GM04504 (cell line): Measurements from ENCODE around the gene NRG3.
"Not testable (repeated sequence)": the region's sequence is repeated elsewhere in the genome, so short reads cannot be mapped to it uniquely, and the experiment has no call there.

ENCODE experiments used
- DNase-seq: peaks from one replicate; pipeline ENCODE4 v3.0.0-alpha.2; 2012; ENCODE audit warnings: low read depth

NRG3 gene

GRCh38 chr10:81961451-81962184, 86.6 kb downstream of the NRG3 start:
- DNase-seq: no peak

- no peak for DNase-seq
Measured at GRCh38 chr10:81963606-81964005, 88.6 kb downstream of the NRG3 start.

GRCh38 chr10:81967716-81968115, 92.7 kb downstream of the NRG3 start:
- no peak for DNase-seq

GRCh38 chr10:81969136-81969535, 94.1 kb downstream of the NRG3 start:
- DNase-seq: no peak

DNA sequence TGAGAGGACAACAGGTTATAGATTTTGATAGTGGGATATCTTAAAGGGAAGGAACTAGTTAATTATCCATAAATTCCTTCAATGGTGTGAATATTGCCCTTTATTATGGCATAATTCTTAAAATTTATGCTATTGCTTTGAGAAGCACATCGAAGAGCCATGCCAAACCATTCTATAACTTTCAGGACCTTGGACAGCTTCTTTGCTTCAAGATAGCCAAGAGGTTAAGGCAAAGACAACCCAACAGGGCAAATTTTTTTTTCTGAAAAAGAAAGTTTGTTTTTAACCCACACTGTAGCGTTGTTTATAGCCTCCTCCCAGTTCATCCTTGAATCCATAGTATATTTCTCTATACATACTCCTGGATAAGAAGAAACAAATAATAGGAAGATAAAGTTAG, 103.2 kb downstream of the NRG3 start:
- DNase-seq: no peak

DNA sequence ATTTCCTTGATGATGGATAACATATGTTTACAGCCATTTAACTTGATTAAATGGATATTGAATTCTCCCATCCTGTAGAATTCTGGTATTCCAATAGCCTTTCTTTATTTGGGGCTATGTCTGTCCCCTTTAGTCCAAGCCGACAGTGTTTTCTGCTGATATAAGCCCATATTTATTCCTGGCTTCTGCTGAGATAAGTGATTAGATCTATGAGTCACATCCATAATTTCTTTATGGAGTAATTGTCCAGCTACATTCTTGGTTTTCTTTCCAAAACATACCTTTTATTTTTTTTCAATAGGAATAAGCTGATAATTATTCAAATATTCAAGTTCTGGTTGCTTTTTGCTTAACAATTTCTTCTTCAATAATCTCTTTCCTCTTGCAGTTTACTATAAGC, 106.7 kb downstream of the NRG3 start:
- DNase-seq: no peak

DNA sequence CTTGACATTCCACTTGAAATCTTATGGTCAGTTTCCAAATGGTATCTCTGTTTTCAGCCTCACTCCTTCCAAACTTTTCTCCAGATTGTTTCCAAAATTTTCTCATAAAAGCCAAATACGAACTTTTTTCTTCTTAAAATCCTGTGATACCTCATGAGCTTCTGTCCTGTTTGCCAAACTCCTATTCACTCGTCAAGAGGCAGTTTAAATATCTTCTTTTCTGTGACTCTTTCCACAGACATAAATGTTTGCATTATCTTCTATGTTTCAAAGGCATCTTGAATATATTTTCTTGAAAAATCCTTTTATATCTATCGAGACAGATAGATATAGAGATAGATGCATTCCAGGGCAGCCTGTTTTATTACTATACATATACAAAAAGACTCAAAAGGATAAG, 109.4 kb downstream of the NRG3 start:
- no peak for DNase-seq

DNA sequence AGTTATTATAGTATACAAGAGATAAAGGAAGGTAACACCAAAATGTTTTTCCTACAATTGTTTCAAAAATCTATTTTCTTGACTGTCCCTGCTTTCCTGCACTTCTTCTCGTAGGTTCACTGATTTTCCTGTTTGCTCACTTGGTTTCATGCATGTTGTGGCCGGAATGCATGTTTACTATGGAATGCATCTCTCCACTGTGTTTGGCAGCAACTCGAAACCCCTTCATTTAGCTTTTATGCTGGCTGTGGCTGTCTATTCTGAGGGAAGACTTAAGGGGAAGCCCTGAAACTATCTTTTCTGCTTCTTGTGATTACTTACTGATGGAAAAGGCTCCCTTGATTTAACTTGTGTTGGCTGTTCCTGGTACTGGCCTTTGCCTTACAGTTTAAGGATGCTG, 120.3 kb downstream of the NRG3 start:
- no peak for DNase-seq

DNA sequence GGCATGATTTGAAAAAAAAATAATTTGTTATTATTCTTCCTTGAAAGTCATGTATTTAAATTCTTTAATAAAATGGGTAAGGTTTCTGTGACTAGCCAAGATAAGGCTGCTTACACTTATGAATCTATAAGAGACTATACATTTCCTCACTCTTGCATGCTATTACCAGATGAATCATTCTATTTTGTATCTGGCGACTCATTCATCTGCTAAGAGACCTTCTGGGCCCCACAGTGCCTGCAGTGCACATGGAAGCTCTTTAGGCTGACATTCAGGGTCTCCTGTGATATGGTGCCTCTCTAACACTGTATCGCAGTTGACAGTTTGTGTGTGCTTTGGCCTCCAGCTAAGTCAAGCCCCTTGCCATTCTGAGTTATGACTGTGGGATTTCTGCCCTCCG, 121.9 kb downstream of the NRG3 start:
- no peak for DNase-seq

GRCh38 chr10:82020999-82021398, 146.0 kb downstream of the NRG3 start:
- DNase-seq: no peak

DNA sequence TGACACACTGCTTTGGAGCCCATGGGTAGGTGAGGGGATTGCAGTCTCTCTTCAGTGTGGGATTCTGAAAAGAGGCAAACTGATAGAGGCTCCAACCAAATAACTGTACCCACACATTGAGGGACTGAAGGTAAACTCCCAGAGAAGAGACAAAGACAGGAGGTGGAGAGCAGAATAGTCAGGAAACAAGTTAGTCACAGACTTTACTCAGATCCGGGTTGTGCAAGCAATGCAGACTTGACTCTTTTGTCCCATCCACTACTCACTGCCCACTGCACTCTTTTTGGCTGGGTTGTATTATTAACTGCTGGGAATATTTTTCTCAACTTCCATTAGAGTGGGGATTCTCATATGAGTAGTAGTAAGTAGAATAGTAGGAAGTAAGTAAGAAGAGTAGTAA, 152.7 kb downstream of the NRG3 start:
- DNase-seq: no peak

- DNase-seq: no peak
Measured at GRCh38 chr10:82037076-82037475, 162.1 kb downstream of the NRG3 start.

DNA sequence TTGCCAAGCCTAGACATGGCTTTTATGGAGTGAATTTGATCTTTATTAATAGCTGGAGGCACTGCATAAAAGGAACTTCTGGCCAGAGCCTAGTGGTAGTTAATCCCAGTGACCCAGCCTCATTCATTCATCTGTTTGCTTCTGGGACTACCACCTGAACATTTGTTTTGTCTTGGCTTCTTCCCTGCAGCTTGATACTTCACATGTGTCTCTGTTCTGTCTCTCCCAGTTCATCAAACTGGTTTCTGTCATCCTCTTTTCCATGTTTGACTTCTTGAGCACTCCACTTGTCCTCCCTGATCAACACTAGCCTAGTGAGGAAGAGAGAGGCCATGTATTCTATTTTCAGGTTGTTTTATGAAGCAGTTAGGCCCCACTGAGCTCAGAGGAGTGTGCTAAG, 163.6 kb downstream of the NRG3 start:
- DNase-seq: no peak

DNA sequence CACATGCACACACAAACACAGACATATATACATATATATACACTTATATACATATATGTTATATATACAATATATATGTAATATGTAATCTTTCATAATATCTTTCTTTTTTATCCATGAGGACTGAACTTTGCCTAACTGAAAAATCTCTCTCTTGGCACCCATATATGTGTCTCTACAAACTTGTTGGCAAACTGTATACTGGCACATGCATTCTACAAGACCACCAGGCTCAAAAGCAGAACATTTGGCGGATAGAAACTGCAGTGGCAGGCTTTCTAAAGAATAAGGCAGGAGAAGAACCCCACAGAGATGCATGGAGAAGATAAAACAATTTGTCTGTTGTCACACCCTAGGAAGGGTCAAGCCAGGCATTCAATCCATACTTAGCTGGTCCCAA, 165.3 kb downstream of the NRG3 start:
- no peak for DNase-seq

- DNase-seq: no peak
Measured at GRCh38 chr10:82041018-82041417, 166.0 kb downstream of the NRG3 start.

DNA sequence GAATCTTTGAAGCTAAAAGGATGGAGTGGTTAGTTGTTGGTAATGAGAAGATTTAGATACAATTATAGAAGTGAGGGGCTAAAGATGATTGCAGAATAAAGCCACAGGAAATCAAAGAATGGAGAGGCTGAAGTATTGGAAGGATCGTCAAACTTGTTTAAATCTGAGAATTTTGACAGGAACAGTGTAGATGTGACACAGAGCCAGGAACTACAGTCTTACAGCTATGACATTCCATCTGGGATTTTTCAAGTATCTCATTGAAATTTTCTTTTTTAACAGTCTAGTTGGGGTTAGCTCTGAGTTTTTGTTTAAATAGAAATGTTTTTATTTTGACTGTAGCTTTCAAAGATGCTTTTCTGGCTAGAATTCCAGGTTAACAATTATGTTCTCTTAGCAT, 181.4 kb downstream of the NRG3 start:
- DNase-seq: no peak

DNA sequence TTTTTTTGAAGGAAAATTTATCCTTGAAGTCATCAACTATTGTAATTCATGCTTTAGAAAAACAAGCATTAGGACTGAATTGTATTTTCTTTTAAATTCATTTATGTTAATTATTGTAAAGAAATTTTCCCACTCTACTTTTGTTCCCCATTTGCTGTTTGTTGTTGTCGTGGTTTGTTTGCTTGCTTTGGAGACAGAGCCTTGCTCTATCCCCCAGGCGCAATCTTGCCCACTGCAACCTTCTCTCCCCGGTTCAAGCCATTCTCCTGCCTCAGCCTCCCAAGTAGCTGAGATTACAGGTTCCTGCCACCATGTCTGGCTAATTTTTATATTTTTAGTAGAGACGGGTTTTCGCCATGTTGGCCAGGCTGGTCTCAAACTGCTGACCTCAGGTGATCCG, 192.2 kb downstream of the NRG3 start:
- not testable (repeated sequence) for DNase-seq

- DNase-seq: no peak
Measured at GRCh38 chr10:82068501-82068900, 193.5 kb downstream of the NRG3 start.

DNA sequence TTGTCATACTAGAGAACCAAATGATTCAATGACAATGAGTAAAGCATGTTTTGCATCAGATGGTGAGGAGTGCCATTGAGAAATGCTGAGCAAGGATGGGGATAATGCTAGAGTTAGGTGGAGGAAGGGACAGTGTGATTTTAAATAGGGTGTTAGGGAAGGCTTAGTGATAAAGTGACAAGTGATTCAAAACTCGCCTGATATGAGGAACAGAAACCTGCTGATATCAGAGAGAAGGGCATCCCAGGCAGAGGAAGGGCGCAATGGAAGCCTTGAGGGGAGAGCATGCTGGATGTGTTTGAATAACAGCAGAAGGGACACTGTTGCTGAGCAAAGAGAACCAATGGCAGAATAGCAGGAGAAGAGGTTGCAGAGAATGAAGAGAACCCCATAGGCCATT, 196.2 kb downstream of the NRG3 start:
- no peak for DNase-seq

DNA sequence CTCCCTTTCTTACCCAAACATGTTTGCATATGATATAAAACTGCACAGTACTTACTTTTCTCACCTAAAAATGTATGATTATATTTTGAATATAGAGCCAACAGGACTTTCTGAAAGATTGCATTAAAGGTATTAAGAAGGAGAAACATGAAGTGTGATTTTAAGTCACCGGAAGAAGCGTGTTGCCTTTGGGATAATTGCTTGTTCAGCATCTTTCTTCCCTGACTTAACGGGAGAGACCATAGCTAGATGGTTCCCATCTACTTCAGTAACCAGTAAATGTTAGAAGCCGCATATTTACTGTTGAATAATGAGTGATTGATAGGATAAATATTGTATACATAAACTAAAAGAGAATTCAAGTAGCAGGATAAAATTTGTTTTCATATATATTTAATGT, 197.1 kb downstream of the NRG3 start:
- DNase-seq: no peak

- no peak for DNase-seq
Measured at GRCh38 chr10:82075605-82076004, 200.6 kb downstream of the NRG3 start.

DNA sequence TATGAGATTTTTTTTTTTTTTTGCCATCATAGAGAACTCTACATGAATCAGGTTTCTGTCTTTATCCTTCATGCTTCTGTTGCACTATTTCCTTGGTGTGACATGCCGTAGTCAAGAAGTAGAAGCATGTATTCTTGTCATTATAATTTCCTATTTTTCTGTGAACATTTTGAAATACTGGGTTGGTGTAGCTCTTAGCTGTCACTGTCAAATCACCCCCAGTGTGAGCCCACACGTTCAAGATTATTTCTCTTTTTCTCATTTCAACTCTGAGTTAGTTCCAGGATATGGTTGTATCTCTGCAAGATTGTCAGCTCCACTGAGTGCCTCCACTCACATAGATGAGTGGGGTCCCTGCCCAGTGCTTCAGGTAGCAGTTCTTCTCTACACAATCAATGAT, 209.5 kb downstream of the NRG3 start:
- DNase-seq: no peak

DNA sequence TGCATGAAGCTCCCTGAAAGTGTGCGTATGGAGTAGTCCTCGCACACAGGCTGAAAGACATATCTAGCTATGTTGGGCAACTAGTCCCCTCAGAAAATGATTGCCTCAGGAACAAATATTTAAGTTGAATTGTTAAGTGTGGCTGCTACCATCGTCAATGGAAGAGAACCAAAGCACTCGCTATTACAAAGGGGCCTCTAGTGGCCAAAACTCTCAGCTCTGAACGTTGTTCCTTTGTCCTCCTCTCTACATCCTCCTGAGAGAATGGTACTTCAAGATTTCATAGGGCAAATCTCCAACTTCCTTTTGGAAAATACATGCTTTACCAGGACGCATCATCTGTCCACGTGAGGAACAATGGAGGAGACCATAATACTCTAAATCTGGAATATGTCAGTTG, 209.9 kb downstream of the NRG3 start:
- no peak for DNase-seq

GRCh38 chr10:82089327-82089726, 214.3 kb downstream of the NRG3 start:
- no peak for DNase-seq

DNA sequence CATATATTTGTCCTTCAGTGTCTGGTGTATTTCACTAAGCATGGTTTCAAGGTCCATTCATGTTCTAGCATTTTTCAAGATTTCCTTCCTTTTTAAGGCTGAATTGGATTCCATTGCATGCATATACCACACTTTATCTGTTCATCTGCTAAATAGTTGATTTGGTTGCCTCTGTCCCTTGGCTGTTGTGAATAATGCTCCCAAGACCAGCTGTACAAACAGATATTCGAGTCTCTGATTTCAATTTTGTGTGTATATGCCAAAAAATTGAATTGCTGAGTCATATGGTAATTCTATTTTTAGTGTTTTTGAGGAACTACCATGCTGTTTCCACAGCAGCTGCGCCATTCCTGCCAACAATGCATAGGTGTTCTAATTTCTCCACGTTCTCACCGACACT, 216.4 kb downstream of the NRG3 start:
- no peak for DNase-seq
